Hepatocyte (in vitro differentiated cells): ENCODE data around the gene PCGF5. TPM values are rescaled to one million over a fixed set of nuclear protein-coding genes. Genes with fewer than 3 reads are reported as not detected.

Source experiments
- DNase-seq: peaks from one replicate; pipeline ENCODE4 v3.0.0-alpha.2; 2016; ENCODE audit warnings: low spot score
- H2AFZ ChIP-seq: fragments of 200-600 bp; sonication (generic); 2 replicates; pipeline ENCODE4 v1.6.0; 2016; ENCODE audit warnings: antibody characterized with exemption, mild to moderate bottlenecking
- H3K27ac ChIP-seq: fragments of 200-600 bp; sonication (generic); 2 replicates; pipeline ENCODE4 v1.5.1; 2016; ENCODE audit warnings: mild to moderate bottlenecking
- H3K27me3 ChIP-seq: fragments of 200-600 bp; sonication (generic); 2 replicates; pipeline ENCODE4 v1.6.1; 2016
- H3K36me3 ChIP-seq: fragments of 200-600 bp; sonication (generic); replicated peaks from 2 replicates; pipeline ENCODE4 v1.5.1; 2016; ENCODE audit warnings: low read depth; ENCODE audit not compliant: insufficient read depth
- H3K4me1 ChIP-seq: fragments of 200-600 bp; sonication (generic); 2 replicates; pipeline ENCODE4 v1.5.1; 2016; ENCODE audit warnings: mild to moderate bottlenecking, moderate library complexity; ENCODE audit not compliant: insufficient read depth
- H3K4me2 ChIP-seq: fragments of 200-600 bp; sonication (generic); 2 replicates; pipeline ENCODE4 v1.6.0; 2016
- H3K4me3 ChIP-seq: fragments of 200-600 bp; sonication (generic); 2 replicates; pipeline ENCODE4 v1.5.1; 2016; ENCODE audit warnings: mild to moderate bottlenecking
- H3K79me2 ChIP-seq: fragments of 200-600 bp; sonication (generic); 2 replicates; pipeline ENCODE4 v1.6.0; 2017; ENCODE audit warnings: mild to moderate bottlenecking
- H3K9me2 ChIP-seq: fragments of 200-600 bp; sonication (generic); replicated peaks from 2 replicates; pipeline ENCODE4 v1.6.0; 2017; ENCODE audit warnings: mild to moderate bottlenecking; ENCODE audit not compliant: insufficient read depth
- H3K9me3 ChIP-seq: fragments of 200-600 bp; sonication (generic); 2 replicates; pipeline ENCODE4 v1.5.1; 2016; ENCODE audit warnings: low read depth, mild to moderate bottlenecking
- H4K20me1 ChIP-seq: fragments of 200-600 bp; sonication (generic); 2 replicates; pipeline ENCODE4 v1.6.0; 2016; ENCODE audit warnings: mild to moderate bottlenecking; ENCODE audit not compliant: insufficient read depth, poor library complexity, severe bottlenecking
- CTCF ChIP-seq: fragments of 200-600 bp; sonication (generic); IDR thresholded peaks from 2 replicates; pipeline ENCODE4 v1.5.1; 2016; ENCODE audit warnings: antibody characterized with exemption, mild to moderate bottlenecking; ENCODE audit not compliant: poor library complexity
- EZH2 ChIP-seq: fragments of 200-600 bp; sonication (generic); IDR thresholded peaks from 2 replicates; pipeline ENCODE4 v1.6.1; 2016; ENCODE audit warnings: antibody characterized with exemption, mild to moderate bottlenecking, borderline replicate concordance
- EZH2phosphoT487 ChIP-seq: fragments of 200-600 bp; sonication (generic); IDR thresholded peaks from one replicate; pipeline ENCODE4 v1.6.1; 2018; ENCODE audit warnings: antibody characterized with exemption, mild to moderate bottlenecking, low read depth, moderate library complexity; ENCODE audit not compliant: unreplicated experiment, severe bottlenecking
- WGBS: methylation state at CpG from one replicate; pipeline ENCODE4 v1.1.6; 2016; ENCODE audit warnings: low lambda C conversion rate; ENCODE audit errors: missing lambda C conversion rate; 5-methylcytosine and 5-hydroxymethylcytosine counted together
- polyA plus RNA-seq: library from polyadenylated mRNA; unstranded; fragments of >200 nt; fragmentation: Nextera tagmentation; extraction: Ambion mirVana; gene quantifications from 2 replicates; pipeline ENCODE4 v1.2.1, GENCODE V29; 2016
- total RNA-seq: library from RNA; depleted of rRNA; stranded (reverse); fragments of >200 nt; gene quantifications from 2 replicates; pipeline ENCODE4 v1.2.3, GENCODE V29; 2014

Gene PCGF5
- total and polyA plus RNA-seq, 2 experiments from 2014 or later: 32.1 to 38.7 TPM

GRCh38 chr10:91198781-91199180, 21.7 kb upstream of the PCGF5 start:
- no peaks in the 10 kb centered on the region for H3K27me3 ChIP-seq
- 100% methylated on average over 1 of the region's 1 CpG for WGBS
- H4K20me1 ChIP-seq: no peaks in the 10 kb centered on the region
- H3K9me2 ChIP-seq: no peaks in the 10 kb centered on the region
- no peaks in the 10 kb centered on the region for H3K36me3 ChIP-seq
- peaks cover 7% of the 10 kb centered on the region for H3K79me2 ChIP-seq
- DNase-seq: peak; percentile 39
- TF ChIP-seq EZH2phosphoT487 (no peak), CTCF (no peak), EZH2 (no peak)
- no peaks in the 10 kb centered on the region for H3K9me3 ChIP-seq
- no peak overlapping the region for H2AFZ ChIP-seq
- peak overlapping the region; percentile 33 for H3K27ac ChIP-seq
- H3K4me2 ChIP-seq: peak overlapping the region; percentile 42
- no peak overlapping the region for H3K4me3 ChIP-seq
- no peaks in the 10 kb centered on the region for H3K4me1 ChIP-seq

- no peak for DNase-seq
- 62% methylated on average over 5 of the region's 5 CpGs for WGBS
- no peaks in the 10 kb centered on the region for H3K4me1 ChIP-seq
These were observed 19.9 kb upstream of the PCGF5 start for GRCh38 chr10:91200314-91201212.

GRCh38 chr10:91201213-91201996, 19.1 kb upstream of the PCGF5 start:
- Histone ChIP-seq H3K4me2 (no peak overlapping the region), H3K9me3 (no peaks in the 10 kb centered on the region), H3K9me2 (no peaks in the 10 kb centered on the region), H3K27ac (no peak overlapping the region), H3K27me3 (no peaks in the 10 kb centered on the region), H3K4me3 (no peak overlapping the region), H3K79me2 (peaks cover 7% of the 10 kb centered on the region), H2AFZ (no peak overlapping the region), H4K20me1 (no peaks in the 10 kb centered on the region), H3K4me1 (no peaks in the 10 kb centered on the region), H3K36me3 (no peaks in the 10 kb centered on the region)
- 78% methylated on average over 3 of the region's 3 CpGs for WGBS
- TF ChIP-seq EZH2 (no peak), CTCF (no peak), EZH2phosphoT487 (no peak)
- no peak for DNase-seq

More at GRCh38 chr10:91200314-91201212, 19.9 kb upstream of the PCGF5 start:
- Histone ChIP-seq H3K27ac (no peak overlapping the region), H3K4me3 (no peak overlapping the region), H3K9me2 (no peaks in the 10 kb centered on the region), H3K79me2 (peaks cover 7% of the 10 kb centered on the region), H3K36me3 (no peaks in the 10 kb centered on the region), H2AFZ (no peak overlapping the region), H3K4me2 (no peak overlapping the region), H4K20me1 (no peaks in the 10 kb centered on the region), H3K27me3 (no peaks in the 10 kb centered on the region), H3K9me3 (no peaks in the 10 kb centered on the region)
- TF ChIP-seq CTCF: no peak
- no peak for TF ChIP-seq EZH2
- TF ChIP-seq EZH2phosphoT487: no peak
